ENCODE results near the gene ARSB.

DNA sequence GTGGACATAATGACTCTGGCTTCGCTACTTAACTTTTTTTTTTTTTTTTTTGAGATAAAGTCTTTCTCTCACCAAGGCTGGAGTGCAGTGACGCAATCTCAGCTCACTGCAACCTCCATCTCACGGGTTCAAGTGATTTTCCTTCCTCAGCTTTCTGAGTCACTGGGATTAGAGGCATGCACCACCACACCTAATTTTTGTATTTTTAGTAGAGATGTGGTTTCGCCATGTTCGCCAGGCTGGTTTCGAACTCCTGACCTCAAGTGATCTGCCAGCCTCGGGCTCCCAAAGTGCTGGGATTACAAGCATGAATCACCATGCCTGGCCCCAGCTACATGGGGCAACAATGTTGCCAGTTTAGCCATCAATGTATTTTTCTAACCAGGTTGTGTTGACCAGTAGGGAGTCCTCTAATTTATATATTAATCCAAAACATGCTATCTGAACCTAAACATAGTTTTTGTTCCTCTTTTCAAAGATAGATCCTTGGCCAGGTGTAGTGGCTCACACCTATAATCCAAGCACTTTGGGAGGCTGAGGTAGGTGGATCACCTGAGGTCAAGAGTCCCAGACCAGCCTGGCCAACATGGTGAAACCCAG lies 216.2 kb downstream of the ARSB start:
- no peak for TF ChIP-seq POLR2A (IDR thresholded peaks at IDR 0.05)
- no peak for TF ChIP-seq CTCF (IDR thresholded peaks at IDR 0.05)
